ENCODE results near the gene NBAS.

- no peak for TF ChIP-seq CTCF (IDR thresholded peaks at IDR 0.05)
- no peak for TF ChIP-seq POLR2A (IDR thresholded peaks at IDR 0.05)
Measured at GRCh38 chr2:15191789-15192188, 369.3 kb downstream of the NBAS start.
